LHCN-M2 (cell line): ENCODE results near the gene PRELP. TPM values are rescaled to one million over a fixed set of nuclear protein-coding genes. Genes with fewer than 3 reads are reported as not detected.
"Not testable (repeated sequence)": the region's sequence is repeated elsewhere in the genome, so short reads cannot be mapped to it uniquely, and the experiment has no call there.

Experiments used
- DNase-seq: peaks from one replicate; pipeline ENCODE4 v3.0.0-alpha.2; 2012; ENCODE audit warnings: low read depth
- total RNA-seq: library from RNA; depleted of rRNA; stranded (reverse); fragments of >200 nt; gene quantifications from 2 replicates; pipeline ENCODE4 v1.2.3, GENCODE V29; 2014

PRELP gene
- total RNA-seq, 1 experiment from 2014 or later, result 0.06 TPM

- DNase-seq, result peak; percentile 84
Observed at GRCh38 chr1:203506858-203507626, 31.4 kb downstream of the PRELP start.

GRCh38 chr1:203507759-203508158 lies 32.2 kb downstream of the PRELP start:
- no peak for DNase-seq

- no peak for DNase-seq
Observed at GRCh38 chr1:203508463-203509073, 33.0 kb downstream of the PRELP start.

- no peak for DNase-seq
Observed at GRCh38 chr1:203509135-203509534, 33.5 kb downstream of the PRELP start.

- no peak for DNase-seq
Observed at GRCh38 chr1:203511513-203511912, 35.9 kb downstream of the PRELP start.

GRCh38 chr1:203511930-203512329 lies 36.3 kb downstream of the PRELP start:
- DNase-seq, result no peak

- DNase-seq, result no peak
Observed at GRCh38 chr1:203512517-203512847, 36.9 kb downstream of the PRELP start.

GRCh38 chr1:203512848-203513584 lies 37.4 kb downstream of the PRELP start:
- peak; percentile 96 for DNase-seq

- DNase-seq, result no peak
Observed at GRCh38 chr1:203513585-203514031, 38.0 kb downstream of the PRELP start.

- DNase-seq, result no peak
Observed at GRCh38 chr1:203516184-203516583, 40.6 kb downstream of the PRELP start.

- no peak for DNase-seq
Observed at GRCh38 chr1:203516906-203517305, 41.3 kb downstream of the PRELP start.

GRCh38 chr1:203517426-203518110 lies 42.0 kb downstream of the PRELP start:
- no peak for DNase-seq

- not testable (repeated sequence) for DNase-seq
Observed at GRCh38 chr1:203518139-203518538, 42.5 kb downstream of the PRELP start.

GRCh38 chr1:203518541-203518940 lies 42.9 kb downstream of the PRELP start:
- DNase-seq, result no peak

GRCh38 chr1:203519053-203519840 lies 43.6 kb downstream of the PRELP start:
- DNase-seq, result no peak

- no peak for DNase-seq
Observed at GRCh38 chr1:203519896-203520295, 44.3 kb downstream of the PRELP start.

- peak; percentile 38 for DNase-seq
Observed at GRCh38 chr1:203520315-203520714, 44.7 kb downstream of the PRELP start.

GRCh38 chr1:203521074-203521794 lies 45.6 kb downstream of the PRELP start:
- no peak for DNase-seq

- no peak for DNase-seq
Observed at GRCh38 chr1:203521812-203522211, 46.2 kb downstream of the PRELP start.

- DNase-seq, result no peak
Observed at GRCh38 chr1:203522237-203522636, 46.6 kb downstream of the PRELP start.
